Measurements from ENCODE around the gene ANO1. TPM values are rescaled to one million over a fixed set of nuclear protein-coding genes. Genes with fewer than 3 reads are reported as not detected.
A peak's percentile ranks its signal among the peaks of the same experiment; 100 is the strongest.

Gene ANO1
- total and polyA plus RNA-seq, 2 of the 8 experiments (the other 6 are each of a cell fraction or from before 2014, with no cell fraction given): 4.7 to 5.0 TPM

DNA sequence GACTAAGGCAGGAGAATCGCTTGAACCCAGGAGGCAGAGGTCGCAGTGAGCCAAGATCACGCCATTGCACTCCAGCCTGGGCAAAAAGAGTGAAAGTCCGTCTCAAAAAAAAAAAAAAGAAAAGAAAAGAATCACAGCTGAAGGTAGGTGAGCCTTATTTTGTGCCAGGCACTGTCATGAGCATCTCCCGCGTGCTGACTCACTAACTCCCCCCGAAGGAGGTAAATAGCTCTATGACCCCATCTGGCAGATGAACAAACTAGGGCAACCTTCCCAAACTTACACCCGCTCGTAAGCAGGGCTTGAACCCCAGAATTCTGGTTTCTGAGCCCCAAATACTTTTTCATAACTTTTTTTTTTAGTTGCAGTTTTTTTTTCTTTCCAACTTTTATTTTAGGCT is 60.3 kb downstream of the ANO1 start:
- Histone ChIP-seq H4K20me1 (replicated peaks in 1 of 2; ENCODE audit: control insufficient read depth in 1 of 2, insufficient read depth in 2 of 2, low read length in 2 of 2) (no peaks in the 10 kb centered on the region), H3K56ac (replicated peaks; ENCODE audit: insufficient read length, low read depth, low read length) (no peak overlapping the region), H2BK120ac (replicated peaks; ENCODE audit: low read depth, low read length) (no peak overlapping the region), H3K79me1 (ENCODE audit: low read depth, low read length) (no peaks in the 10 kb centered on the region), H3K18ac (ENCODE audit: extremely low read depth, low read length) (no peak overlapping the region), H3K4me2 (ENCODE audit: insufficient read depth in 1 of 2, low read depth in 2 of 2, low read length in 2 of 2) (no peak overlapping the region), H2BK5ac (ENCODE audit: low read depth, low read length) (no peak overlapping the region), H3K4me1 (replicated peaks in 1 of 4; ENCODE audit: control insufficient read depth in 3 of 4, insufficient read depth in 4 of 4, low read length in 3 of 4) (peaks cover 3 to 24% (median 16%) of the 10 kb centered on the region in 4 experiments), H3K4ac (replicated peaks; ENCODE audit: insufficient read length, low read depth, low read length) (no peak overlapping the region), H2BK15ac (ENCODE audit: low read length) (no peak overlapping the region), H3K9ac (replicated peaks in 1 of 4; ENCODE audit: extremely low read depth in 1 of 4, low read depth in 3 of 4, low read length in 3 of 4) (no peak overlapping the region), H3K36me3 (ENCODE audit: control insufficient read depth in 2 of 4, insufficient read depth in 4 of 4, low read length in 3 of 4) (no peaks in the 10 kb centered on the region), H3K27me3 (replicated peaks in 1 of 4; ENCODE audit: control insufficient read depth in 3 of 4, extremely low read depth in 1 of 4, insufficient read depth in 3 of 4, low read length in 3 of 4) (peaks cover 0 to 15% (median 5%) of the 10 kb centered on the region in 4 experiments; a peak in 4 of 7 replicates), H3K79me2 (ENCODE audit: control insufficient read depth in 1 of 2, insufficient read depth in 2 of 2, low read length in 2 of 2) (no peaks in the 10 kb centered on the region), H3K9me3 (ENCODE audit: insufficient read depth in 2 of 2, low read depth in 1 of 2, low read length in 1 of 2) (no peaks in the 10 kb centered on the region), H2BK20ac (ENCODE audit: low read length) (no peak overlapping the region), H2AFZ (ENCODE audit: low read length) (no peak overlapping the region), H3K23ac (ENCODE audit: insufficient read length) (no peak overlapping the region), H3K27ac (ENCODE audit: low read depth, low read length) (no peak overlapping the region), H2BK12ac (ENCODE audit: low read depth, low read length) (no peak overlapping the region), H4K91ac (replicated peaks; ENCODE audit: insufficient read length, low read length) (no peak overlapping the region), H3K4me3 (ENCODE audit: extremely low read depth in 1 of 4, insufficient read depth in 2 of 4, low read depth in 3 of 4, low read length in 4 of 4) (no peak overlapping the region), H4K8ac (ENCODE audit: extremely low read depth, insufficient read depth, low read length) (no peak overlapping the region), H2AK5ac (ENCODE audit: low read depth, low read length) (no peak overlapping the region), H3K23me2 (ENCODE audit: low read depth, low read length) (peaks cover 4% of the 10 kb centered on the region; the same call in 1 of the 2 replicates), H4K5ac (ENCODE audit: insufficient read length, low read depth, low read length) (no peak overlapping the region), H3K14ac (ENCODE audit: insufficient read length) (no peak overlapping the region)
- 76% methylated on average over 5 of the region's 9 CpGs; no CpG with 5 or more reads in 1 of the 2 experiments for WGBS, 2 experiments (ENCODE audit: extremely low coverage in 1 of 2, insufficient coverage in 1 of 2, insufficient read length in 1 of 2, insufficient replicate concordance in 2 of 2, low coverage in 1 of 2, low lambda C conversion rate in 2 of 2, missing lambda C conversion rate in 1 of 2)
- CTCF ChIA-PET (ENCODE audit: partially characterized antibody): interaction anchor here (0.6 to 4.1 kb wide), 28 partner anchors 9 to 258 kb away, joined by 3 to 23 read pairs (median 4); partner anchors contain the start of gene PPFIA1
- FAIRE-seq (no peak), DNase-seq (ENCODE audit: low read depth in 1 of 2, low spot score in 2 of 2) (no peak)
- POLR2A ChIA-PET (ENCODE audit: partially characterized antibody): interaction anchor here (0.6 kb wide), 1 partner anchor 40 kb away, joined by 3 read pairs; no protein-coding TSS in a partner anchor
- no peak for TF ChIP-seq RNF2 (IDR thresholded peaks at IDR 0.05; ENCODE audit: borderline replicate concordance, low read depth, low read length, missing control alignments, poor library complexity, severe bottlenecking)
- no peak for TF ChIP-seq EZH2 (IDR thresholded peaks at IDR 0.05; ENCODE audit: low read depth, low read length, severe bottlenecking)
- TF ChIP-seq CREB1 (IDR thresholded peaks at IDR 0.05): no peak
- TF ChIP-seq HDAC2 (IDR thresholded peaks at IDR 0.05; ENCODE audit: borderline replicate concordance in 1 of 2, low read depth in 2 of 2, low read length in 2 of 2): no peak
- no peak for TF ChIP-seq PHF8 (conservative IDR thresholded peaks at IDR 0.05; ENCODE audit: low read depth, low read length)
- no peak for TF ChIP-seq YY1 (IDR thresholded peaks at IDR 0.05; ENCODE audit: low read depth, low read length)
- TF ChIP-seq KDM4A (IDR thresholded peaks at IDR 0.05; ENCODE audit: low read depth, low read length, severe bottlenecking): no peak
- TF ChIP-seq USF2 (IDR thresholded peaks at IDR 0.05; ENCODE audit: low read length): no peak
- TF ChIP-seq RAD21 (IDR thresholded peaks at IDR 0.05 in 1 of 2, conservative IDR thresholded peaks at IDR 0.05 in 1 of 2; ENCODE audit: low read depth in 2 of 2, low read length in 2 of 2): peak; percentile 34 to 42; a peak in 3 of 4 replicates
- no peak for TF ChIP-seq NRF1 (IDR thresholded peaks at IDR 0.05; ENCODE audit: low read depth, low read length)
- TF ChIP-seq GABPA (IDR thresholded peaks at IDR 0.05; ENCODE audit: borderline replicate concordance, insufficient read depth, low read length): no peak
